Natural killer cell (primary cell): ENCODE results near the gene SLC6A13. TPM values are rescaled to one million over a fixed set of nuclear protein-coding genes. Genes with fewer than 3 reads are reported as not detected.
A peak's percentile ranks its signal among the peaks of the same experiment; 100 is the strongest.

Source experiments
- ATAC-seq, 3 donors: fragments of 150-1000 bp in 2 of 3; fragments of 200-7000 bp in 1 of 3; cut with Tn5 transposase; 1 replicate in 1 of 3; 2 replicates in 2 of 3; pipeline ENCODE4 v1.10.0; 2021; ENCODE audit warnings: mild to moderate bottlenecking in 2 of 3, moderate library complexity in 2 of 3
- DNase-seq, 2 donors: peaks; one replicate each; pipeline versions ENCODE4 v3.0.0 to v3.0.0-alpha.2; 2013 to 2021; ENCODE audit warnings: mixed read lengths in 1 of 2
- H3K27ac ChIP-seq: one replicate; pipeline ENCODE4 v1.5.1; 2013; ENCODE audit warnings: mild to moderate bottlenecking, low read length
- H3K27me3 ChIP-seq: one replicate; pipeline ENCODE4 v1.6.1; 2013; ENCODE audit warnings: low read length; ENCODE audit not compliant: control insufficient read depth, insufficient read depth
- H3K36me3 ChIP-seq: one replicate; pipeline ENCODE4 v1.6.1; 2013; ENCODE audit warnings: low read length; ENCODE audit not compliant: control insufficient read depth, insufficient read depth
- H3K4me1 ChIP-seq: one replicate; pipeline ENCODE4 v1.6.1; 2013; ENCODE audit warnings: low read length; ENCODE audit not compliant: control insufficient read depth, insufficient read depth
- H3K4me3 ChIP-seq: one replicate; pipeline ENCODE4 v1.5.1; 2013; ENCODE audit warnings: low read length
- H3K9me3 ChIP-seq: one replicate; pipeline ENCODE4 v1.6.1; 2013; ENCODE audit warnings: low read length; ENCODE audit not compliant: control insufficient read depth, insufficient read depth
- H3K27ac Mint-ChIP-seq, 2 donors: one replicate each; pipeline ENCODE4 v1.8.0; 2022; ENCODE audit warnings: mild to moderate bottlenecking in 2 of 2, mixed read lengths in 2 of 2, moderate library complexity in 1 of 2
- H3K27me3 Mint-ChIP-seq, 2 donors: one replicate each; pipeline ENCODE4 v1.8.0; 2022; ENCODE audit warnings: low read depth in 2 of 2, mixed read lengths in 2 of 2
- H3K36me3 Mint-ChIP-seq: one replicate; pipeline ENCODE4 v1.8.0; 2022; ENCODE audit warnings: mixed read lengths
- H3K4me1 Mint-ChIP-seq, 2 donors: one replicate each; pipeline ENCODE4 v1.8.0; 2022; ENCODE audit warnings: mixed read lengths in 2 of 2
- H3K4me3 Mint-ChIP-seq: one replicate; pipeline ENCODE4 v1.8.0; 2022; ENCODE audit warnings: mild to moderate bottlenecking, moderate library complexity, mixed read lengths
- H3K9me3 Mint-ChIP-seq, 2 donors: one replicate each; pipeline ENCODE4 v1.8.0; 2022; ENCODE audit warnings: mixed read lengths in 2 of 2
- CTCF ChIP-seq: fragments of 200-600 bp; IDR thresholded peaks from one replicate; pipeline ENCODE4 v1.8.0; 2022; ENCODE audit warnings: antibody characterized with exemption
- WGBS: methylation state at CpG from one replicate; pipeline ENCODE4 v1.1.7; 2013; ENCODE audit warnings: missing lambda C conversion rate; ENCODE audit not compliant: insufficient coverage; 5-methylcytosine and 5-hydroxymethylcytosine counted together
- intact Hi-C: fragments of 100-400 bp; cut with micrococcal nuclease; formaldehyde crosslinking; loops from one replicate; pipeline ENCODE4 v1.14.2; 2022
- total RNA-seq, 4 donors: library from RNA; stranded (reverse); fragments of 120-200 nt in 1 of 4; gene quantifications; one replicate each; pipeline versions ENCODE4 v1.2.3 to v1.2.4, GENCODE V29; 2013 to 2022

The SLC6A13 gene
- total RNA-seq, 3 donors from 2014 or later (not counting 1 experiment from before 2014, with no cell fraction given): 0.79 to 2.2 TPM; not detected in 1

- H3K4me3 Mint-ChIP-seq: no peak overlapping the region
- no peak overlapping the region for H3K27ac ChIP-seq
- no peak for TF ChIP-seq CTCF
- DNase-seq (no peak), ATAC-seq (no peak)
- no peaks in the 10 kb centered on the region for H3K9me3 Mint-ChIP-seq
- no peak overlapping the region for H3K4me3 ChIP-seq
- peaks cover 26% of the 10 kb centered on the region for H3K4me1 ChIP-seq
- H3K36me3 ChIP-seq: no peaks in the 10 kb centered on the region
- H3K4me1 Mint-ChIP-seq: peaks cover 11 to 39% of the 10 kb centered on the region in 2 donors
- no peaks in the 10 kb centered on the region for H3K27me3 ChIP-seq
- H3K9me3 ChIP-seq: no peaks in the 10 kb centered on the region
- intact Hi-C loops: no loop called here
- 89% methylated on average over 11 of the region's 11 CpGs for WGBS
- no peaks in the 10 kb centered on the region for H3K27me3 Mint-ChIP-seq
- H3K27ac Mint-ChIP-seq: no peak overlapping the region
- no peaks in the 10 kb centered on the region for H3K36me3 Mint-ChIP-seq
Observed at GRCh38 chr12:177336-177979, 85.2 kb downstream of the SLC6A13 start.

- WGBS: 63% methylated on average over 16 of the region's 16 CpGs
- TF ChIP-seq CTCF: no peak
- intact Hi-C loops: no loop called here
- Histone ChIP-seq H3K9me3 (no peaks in the 10 kb centered on the region), H3K27me3 (no peaks in the 10 kb centered on the region), H3K4me3 (no peak overlapping the region), H3K4me1 (peaks cover 25% of the 10 kb centered on the region), H3K27ac (no peak overlapping the region), H3K36me3 (no peaks in the 10 kb centered on the region)
- no peaks in the 10 kb centered on the region for H3K36me3 Mint-ChIP-seq
- peaks cover 11 to 41% of the 10 kb centered on the region in 2 donors for H3K4me1 Mint-ChIP-seq
- no peak for DNase-seq
- no peak overlapping the region for H3K4me3 Mint-ChIP-seq
- peak overlapping the region in 1 of 2 donors; percentile 18 for H3K27ac Mint-ChIP-seq
- H3K9me3 Mint-ChIP-seq: no peaks in the 10 kb centered on the region
- H3K27me3 Mint-ChIP-seq: no peaks in the 10 kb centered on the region
- ATAC-seq: peak in 1 of 3 donors; percentile 17
Observed at GRCh38 chr12:176321-177181, 86.1 kb downstream of the SLC6A13 start.

- DNase-seq (no peak), ATAC-seq (no peak)
- Histone ChIP-seq H3K36me3 (no peaks in the 10 kb centered on the region), H3K9me3 (no peaks in the 10 kb centered on the region), H3K27me3 (no peaks in the 10 kb centered on the region), H3K27ac (no peak overlapping the region), H3K4me1 (peaks cover 17% of the 10 kb centered on the region), H3K4me3 (no peak overlapping the region)
- H3K4me3 Mint-ChIP-seq: no peak overlapping the region
- 90% methylated on average over 16 of the region's 16 CpGs for WGBS
- peaks cover 0 to 3% of the 10 kb centered on the region in 2 donors for H3K27me3 Mint-ChIP-seq
- intact Hi-C loops: no loop called here
- no peaks in the 10 kb centered on the region for H3K36me3 Mint-ChIP-seq
- no peaks in the 10 kb centered on the region for H3K9me3 Mint-ChIP-seq
- no peak overlapping the region for H3K27ac Mint-ChIP-seq
- peaks cover 10 to 39% of the 10 kb centered on the region in 2 donors for H3K4me1 Mint-ChIP-seq
- TF ChIP-seq CTCF: no peak
Observed at GRCh38 chr12:175759-176158, 86.9 kb downstream of the SLC6A13 start.
